ENCODE results near the gene ATXN1.
"Not testable (repeated sequence)": the region's sequence is repeated elsewhere in the genome, so short reads cannot be mapped to it uniquely, and the experiment has no call there.

Gene ATXN1

DNA sequence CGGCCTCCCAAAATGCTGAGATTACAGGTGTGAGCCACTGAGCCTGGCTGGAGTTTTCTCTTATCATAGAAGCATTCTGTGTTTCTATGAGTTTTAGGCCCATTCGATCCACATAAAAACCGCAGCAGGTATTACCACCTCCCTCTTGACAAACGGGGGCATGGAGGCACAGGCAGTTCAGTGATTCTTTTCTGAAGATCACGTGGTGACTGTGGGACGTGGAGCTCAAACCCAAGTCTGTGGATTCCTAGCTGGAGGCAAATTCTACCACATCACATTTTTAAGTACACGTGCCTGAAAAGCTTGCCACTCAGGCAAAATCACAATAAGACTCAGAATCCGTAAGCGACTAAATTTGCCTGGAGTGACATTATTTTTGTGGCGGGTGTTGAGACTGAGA is 331.6 kb downstream of the ATXN1 start:
- no peak for DNase-seq

DNA sequence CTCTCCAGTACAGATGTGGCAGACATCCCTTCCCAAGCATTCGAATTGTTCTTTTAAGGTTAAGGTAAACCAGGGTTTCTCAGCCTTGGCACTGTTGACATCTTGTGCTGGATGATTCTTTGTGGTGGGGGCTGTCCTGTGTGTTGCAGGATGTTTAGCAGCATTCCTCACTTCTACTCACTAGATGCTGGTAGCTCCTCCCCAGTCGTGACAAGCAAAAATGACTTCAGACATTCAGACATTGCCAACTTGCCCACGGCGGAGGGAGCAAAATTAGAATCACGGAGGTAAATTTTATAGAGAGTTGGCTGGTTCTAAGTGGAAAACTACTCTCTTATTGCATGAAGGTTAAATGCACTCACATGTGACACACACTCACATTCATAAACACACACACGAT is 334.1 kb downstream of the ATXN1 start:
- no peak for DNase-seq

DNA sequence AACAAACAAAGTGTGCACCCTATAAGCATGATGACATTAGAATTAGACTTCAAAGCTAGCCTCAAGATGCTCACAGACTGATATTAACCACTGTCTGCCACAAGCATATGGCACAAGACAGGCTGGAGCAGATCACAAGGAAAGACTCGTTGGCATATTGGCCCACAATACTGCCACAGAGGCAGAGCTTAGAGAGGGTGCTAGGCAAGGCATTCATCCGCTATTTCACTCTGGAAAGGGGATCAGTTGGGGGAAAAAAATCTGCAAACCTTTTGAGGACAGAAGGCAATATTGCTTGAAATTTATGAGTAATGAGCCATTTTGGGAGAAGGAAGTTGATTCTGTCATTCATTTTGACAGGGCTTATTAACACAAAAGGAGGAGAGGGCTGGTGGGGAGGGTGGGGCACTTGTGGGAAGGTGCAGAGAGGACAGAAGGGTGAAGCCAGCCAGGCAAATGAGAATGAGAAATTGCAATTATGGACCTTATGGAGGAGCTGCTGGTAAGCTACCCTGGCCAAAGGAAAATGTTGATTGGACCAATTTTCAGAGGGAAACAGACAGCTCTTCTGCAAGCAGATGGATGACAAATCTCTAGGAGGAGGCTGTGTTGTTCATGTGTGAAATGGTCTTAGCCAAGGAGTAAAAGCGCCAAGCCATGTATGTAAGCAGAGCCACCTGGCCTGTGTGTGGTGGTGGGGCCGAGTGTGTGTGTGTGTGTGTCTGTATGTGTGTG is 335.2 kb downstream of the ATXN1 start:
- DNase-seq: no peak

DNA sequence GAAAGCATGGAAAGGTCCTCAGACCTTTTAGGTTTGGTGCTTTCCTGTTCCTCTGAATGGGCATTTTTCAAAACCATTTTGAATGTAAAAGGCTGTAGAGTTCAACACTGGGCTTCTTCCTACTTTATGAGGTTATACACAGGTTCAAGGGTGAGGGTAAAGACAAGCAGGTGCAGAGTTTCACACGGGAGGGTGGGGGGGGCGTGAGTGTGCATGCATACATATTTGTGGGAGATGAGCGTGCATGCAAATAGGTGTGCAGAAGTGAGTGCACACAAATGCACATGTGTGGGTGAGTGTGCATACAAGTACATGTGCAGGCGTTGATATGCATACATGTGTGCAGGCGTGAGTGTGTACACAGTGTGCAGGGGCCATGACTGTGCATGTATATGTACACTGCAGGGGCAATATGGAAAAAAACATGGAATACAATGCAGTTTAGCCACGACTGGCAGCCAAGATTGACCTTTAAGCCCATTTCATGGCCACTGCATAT is 339.7 kb downstream of the ATXN1 start:
- DNase-seq: no peak

DNA sequence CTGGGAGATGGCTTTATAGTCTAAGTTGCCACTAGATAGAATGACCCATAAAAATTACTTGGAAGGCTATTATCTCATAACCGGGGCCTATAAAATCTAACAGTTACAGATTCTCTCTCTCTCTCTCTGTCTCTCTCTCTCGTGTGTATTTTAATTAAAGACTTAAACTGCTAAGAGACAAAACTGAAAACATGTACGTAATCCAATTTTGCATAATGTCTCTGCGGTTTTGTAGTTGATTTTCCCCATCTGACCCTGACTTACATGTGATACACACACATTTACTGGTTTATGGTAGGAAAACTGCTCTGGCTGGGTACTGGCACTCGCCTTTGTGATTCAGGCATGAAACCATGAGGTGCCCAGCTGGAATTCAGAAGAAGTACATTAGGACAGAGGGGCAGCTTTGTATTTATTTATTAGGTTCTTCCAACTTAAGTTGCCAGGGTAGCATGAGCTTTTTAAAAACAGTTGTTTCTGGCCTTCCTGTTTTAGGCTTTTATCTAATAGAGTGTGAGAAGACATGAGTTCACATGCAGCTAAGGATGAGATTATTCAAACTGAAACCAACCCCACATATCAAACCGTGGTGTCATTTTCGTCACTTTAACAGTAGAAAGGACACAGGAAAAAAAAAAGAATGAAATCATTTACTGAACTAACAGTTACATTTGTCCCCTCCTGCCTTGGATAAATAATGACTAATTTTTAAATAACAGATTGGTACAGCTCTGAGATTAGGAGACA is 340.4 kb downstream of the ATXN1 start:
- DNase-seq: no peak

DNA sequence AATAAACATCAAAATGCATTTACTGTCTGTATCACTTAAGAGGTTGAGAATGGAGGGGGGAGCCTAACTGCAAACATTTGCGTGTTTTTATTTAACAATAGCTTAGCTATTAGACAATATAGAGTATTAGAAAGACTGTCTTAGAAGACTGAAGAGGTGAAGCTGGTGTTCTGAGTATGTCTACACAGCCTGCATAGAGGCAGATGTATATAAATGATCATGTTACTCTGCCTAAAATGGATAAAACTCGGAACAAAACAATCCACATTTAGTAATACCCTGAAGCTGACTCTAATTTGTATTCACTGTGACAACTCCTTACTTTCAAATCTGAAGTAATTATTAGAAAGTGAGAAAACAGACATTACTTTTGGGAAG is 340.9 kb downstream of the ATXN1 start:
- DNase-seq: no peak

DNA sequence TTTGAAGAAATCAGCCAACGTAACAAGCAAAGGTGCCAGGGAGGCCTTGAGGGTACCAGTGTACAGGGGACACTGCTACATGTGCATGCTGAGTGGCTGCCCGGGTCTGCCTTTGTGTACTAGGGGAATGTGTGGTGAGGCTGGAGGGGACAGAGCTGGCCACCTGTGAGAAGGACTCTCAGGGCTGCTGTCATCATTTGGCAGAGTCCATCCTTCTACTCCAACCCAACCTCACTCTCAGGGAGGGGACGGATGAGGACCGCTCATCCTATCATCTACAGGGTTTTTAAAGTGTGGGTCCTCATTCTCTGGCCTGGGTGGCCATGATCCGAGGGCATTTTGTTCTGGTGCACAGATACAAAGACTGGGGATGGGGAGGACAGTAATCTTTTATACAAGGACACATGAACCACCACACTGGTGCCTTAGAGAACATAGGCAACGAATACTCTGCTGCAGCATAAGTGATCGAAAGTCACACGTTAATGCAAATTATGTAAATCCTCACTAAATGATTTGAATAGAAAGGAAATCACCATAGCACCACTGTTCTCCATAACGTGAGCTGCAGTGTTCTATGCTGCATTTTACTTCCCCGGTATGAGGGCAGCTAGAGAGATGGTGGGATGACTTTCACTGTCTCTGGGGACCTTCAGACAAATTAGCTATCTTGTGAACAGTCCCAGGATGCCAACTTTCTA is 341.5 kb downstream of the ATXN1 start:
- DNase-seq: no peak

DNA sequence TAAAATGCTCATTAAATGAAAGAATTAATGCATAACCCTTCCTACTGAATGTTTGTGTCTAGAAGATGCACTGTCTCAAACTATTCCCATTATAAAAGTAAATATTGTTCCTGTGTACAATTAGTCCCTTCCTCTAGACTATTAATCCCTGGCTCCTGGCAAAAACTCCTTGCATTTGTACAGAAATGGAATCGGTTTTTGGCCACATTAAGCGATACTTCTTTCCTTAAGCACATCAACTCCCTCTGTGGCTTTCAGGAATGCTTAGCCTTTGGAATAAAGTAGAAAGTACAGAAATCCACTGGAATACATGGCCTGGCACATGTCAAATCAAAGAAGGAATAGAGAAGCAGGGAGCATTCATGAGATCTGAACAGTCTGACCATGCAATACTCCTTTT is 343.1 kb downstream of the ATXN1 start:
- DNase-seq: no peak

DNA sequence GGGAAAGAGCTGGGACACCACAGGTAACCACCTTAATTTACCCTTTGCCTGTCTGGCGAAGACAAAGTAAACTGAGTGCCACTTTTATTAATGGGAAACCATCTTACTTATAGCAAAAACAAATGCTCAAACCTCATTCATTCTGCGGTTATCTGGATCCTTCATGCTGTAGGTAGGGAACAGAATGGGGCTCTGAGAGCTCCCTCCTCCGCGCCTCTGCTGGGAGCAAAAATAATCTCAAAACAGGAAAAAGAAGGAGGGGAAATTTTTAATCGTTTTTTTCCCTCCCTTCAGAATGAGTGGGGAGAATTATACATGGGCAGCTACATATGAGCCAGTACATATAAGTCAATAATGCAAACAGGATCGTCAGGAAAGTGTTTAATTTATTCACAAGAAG is 345.6 kb downstream of the ATXN1 start:
- no peak for DNase-seq

DNA sequence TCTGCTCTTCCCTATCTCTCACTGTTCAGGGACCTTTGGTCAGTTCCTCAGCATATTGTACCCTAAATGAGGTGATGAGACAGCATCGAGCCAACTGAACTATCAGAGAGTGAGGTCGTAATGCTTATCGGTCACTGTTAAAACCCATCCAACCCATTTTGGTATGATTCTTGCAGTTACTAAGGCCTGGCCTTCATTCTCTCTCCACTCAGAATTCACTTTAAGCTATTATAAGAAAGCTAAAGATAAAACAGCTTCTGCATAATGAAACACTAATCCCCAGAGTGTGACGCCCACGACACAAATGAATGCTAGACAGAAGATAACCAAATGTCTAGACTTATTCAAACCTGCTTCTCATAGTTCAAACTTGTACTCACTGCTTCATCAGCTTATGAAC is 347.1 kb downstream of the ATXN1 start:
- DNase-seq: no peak

DNA sequence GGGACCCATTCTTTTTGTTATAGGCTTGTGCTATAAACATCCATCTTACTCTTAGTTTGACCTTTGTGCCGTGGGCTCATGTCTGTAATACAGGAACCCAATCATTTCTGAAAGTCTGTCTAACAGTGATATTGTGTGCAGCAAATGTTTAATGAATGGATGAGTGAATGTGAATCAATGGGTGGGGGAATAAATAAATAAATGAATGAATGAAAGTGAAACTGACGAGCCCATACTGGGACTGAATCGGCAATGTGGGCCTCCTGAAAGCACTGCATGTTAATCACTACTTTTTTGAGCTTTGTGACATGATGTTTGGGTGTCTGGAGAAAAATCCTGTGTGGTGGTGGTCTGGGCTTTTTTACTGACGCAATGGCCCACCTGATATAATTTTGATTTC is 347.9 kb downstream of the ATXN1 start:
- DNase-seq: no peak

DNA sequence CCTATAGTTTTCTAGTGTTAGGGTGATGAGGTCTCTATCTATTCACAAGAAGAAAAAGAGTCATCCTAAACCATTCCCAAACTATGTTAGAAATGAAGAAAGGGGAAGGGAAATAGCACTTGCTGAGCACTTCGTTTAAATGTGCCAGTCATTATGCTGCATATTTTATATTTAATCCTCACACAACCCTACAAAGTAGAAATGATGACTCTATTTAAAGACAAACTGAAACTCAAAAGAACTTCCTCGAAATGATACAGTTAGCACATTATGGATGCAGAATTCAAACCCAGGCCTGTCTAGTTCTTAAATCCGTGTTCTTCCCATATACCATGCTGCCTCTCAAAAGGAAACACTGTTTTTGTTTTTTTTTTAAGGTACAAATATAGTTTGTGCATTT is 348.3 kb downstream of the ATXN1 start:
- DNase-seq: no peak

DNA sequence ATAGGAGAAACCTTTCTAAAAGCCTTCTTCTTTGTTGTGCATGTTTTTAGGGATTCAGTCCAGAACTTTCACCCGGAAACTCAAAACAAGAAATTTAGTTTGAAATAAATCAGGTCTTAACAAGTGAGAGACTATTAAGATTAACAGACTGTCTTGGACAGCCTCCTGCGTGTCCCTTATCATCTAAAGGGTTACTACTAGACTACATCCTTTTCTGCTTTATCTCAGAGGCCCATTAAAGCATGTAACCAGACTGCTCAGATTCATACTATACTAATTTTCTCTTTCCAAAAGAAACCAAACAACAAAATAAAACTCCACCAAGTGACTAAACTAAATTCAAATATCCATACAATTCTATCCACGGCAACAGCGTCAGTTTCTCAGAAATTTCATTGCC is 349.1 kb downstream of the ATXN1 start:
- DNase-seq: no peak

DNA sequence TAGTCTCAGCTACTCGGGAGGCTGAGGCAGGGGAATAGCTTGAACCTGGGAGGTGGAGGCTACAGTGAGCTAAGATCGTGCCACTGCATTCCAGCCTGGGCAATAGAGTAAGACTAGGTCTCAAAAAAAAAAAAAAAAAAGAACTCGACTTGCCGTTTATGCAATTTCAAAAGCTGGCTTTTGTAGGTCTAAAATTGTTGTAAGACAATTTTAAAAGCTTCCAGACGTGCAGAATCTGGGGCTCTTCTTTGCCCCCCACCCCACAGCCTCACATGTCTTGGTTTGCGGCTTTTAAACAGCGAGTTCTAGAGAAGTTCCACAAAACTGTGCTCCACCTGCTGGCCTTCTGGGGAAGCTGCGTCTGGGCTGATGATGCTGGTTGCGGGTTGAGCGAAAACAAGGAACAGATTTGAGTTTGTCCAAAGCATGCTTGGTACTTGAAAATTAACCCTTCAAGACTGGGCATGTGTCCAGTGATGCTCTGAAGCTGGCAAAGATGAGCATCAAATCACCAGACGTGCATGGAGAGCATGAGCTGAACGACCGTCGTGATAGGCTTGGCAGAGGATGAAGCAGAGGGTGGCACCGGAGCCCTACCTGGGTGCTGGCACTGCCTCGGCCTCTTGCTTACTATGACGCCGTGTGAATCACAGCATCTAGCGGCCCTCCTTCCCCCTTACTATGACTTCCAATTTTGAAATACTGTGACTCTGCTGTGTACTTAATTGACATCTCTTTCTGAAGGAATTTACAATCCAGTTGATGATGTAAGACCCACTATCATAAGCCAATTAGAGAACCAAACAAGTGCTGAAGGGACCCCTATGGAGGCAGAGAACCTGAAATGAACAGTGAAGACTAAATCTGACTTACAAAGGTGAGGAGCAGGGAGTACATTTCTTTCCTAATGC is 351.5 kb downstream of the ATXN1 start:
- DNase-seq: peak; percentile 75

DNA sequence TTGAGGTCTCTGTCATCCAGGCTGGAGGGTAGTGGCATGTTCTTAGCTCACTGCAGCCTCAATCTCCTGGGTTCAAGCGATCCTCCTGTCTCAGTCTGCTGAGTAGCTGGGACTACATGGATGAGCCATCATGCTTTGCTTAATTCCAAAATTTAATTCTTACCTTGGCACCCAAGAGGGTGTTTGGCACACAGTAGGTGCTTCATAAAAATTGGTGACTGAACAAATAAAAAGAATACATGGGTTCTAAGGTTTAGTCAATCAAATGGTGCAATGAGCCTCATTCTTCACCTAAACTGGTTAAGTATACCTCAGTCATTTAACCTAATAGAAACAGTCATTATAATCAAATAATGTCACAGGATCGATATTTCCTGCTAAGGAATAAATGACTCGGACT is 352.5 kb downstream of the ATXN1 start:
- no peak for DNase-seq

DNA sequence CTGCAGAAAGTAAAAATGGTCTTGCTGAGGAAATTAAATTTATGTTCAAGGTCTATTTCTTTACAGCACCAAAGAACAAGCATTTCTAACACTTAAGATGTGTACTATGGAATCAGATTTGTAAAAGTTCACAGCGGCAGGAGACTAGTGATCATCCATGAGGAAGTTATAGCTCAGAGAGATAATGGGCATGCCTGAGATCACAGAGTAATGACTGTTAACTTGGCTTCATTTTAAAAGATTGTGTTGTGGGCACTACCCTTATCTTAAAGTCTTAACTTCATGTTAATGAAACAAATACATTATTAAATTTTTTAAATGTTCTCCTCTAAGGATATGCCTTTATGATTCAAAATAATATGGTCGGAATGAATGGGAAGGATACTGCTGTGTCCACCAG is 354.3 kb downstream of the ATXN1 start:
- DNase-seq: no peak

DNA sequence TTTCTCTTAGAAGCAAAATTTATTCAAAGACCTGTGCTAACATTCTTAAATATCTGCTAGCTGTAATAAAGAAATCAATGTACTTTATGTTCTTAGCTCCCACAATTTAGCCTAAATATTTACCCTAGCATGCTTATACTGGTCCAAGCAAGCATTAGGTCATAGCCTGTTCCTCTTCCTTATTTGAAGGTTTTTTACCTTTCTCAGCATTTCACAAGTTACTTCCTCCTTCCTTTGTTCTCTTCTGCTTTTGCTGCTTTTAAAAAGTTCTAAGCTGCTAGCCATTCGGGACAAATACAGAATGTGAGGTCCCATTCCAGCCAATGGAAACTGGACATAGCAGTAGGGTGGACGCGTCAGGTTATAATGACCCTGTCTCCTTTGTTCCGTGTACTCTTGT is 354.7 kb downstream of the ATXN1 start:
- DNase-seq: not testable (repeated sequence)

DNA sequence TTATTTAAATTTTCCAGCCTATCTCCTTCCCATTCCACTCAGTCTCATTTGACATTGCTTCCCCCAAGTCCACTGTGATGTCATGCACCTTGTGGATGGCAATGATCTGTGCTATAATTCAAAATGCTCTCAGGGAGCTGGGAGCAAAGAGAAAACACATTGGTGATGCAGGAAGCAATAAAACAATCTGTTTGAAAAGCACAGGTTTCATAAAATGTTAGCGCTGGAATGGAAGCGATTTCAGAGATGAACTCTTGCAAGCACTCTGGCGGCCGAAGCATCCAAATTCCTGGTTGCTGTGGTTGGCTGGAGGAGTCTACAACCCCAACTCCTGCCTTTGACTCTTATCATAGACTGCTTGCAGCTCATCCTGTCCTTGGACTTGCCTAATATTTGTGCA is 355.9 kb downstream of the ATXN1 start:
- DNase-seq: no peak

DNA sequence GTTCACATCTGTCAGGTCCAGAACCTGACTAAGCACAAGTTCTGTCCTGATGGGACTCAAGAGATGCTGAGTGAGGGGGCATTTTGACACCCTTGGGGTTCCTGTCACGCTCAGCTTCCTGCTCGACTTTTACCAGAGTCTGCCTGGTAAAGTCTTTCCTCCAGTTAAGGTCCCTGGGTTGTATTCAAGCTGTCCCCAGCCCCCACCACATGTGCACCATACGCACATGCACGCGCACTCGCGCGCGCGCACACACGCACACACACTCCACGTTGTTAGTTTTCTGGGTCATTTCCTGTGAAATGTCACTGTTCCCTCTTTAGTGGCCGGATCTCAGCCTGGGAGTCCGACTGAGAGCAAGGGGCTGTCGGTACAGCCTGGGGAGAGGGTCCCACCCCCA is 356.8 kb downstream of the ATXN1 start:
- DNase-seq: no peak

DNA sequence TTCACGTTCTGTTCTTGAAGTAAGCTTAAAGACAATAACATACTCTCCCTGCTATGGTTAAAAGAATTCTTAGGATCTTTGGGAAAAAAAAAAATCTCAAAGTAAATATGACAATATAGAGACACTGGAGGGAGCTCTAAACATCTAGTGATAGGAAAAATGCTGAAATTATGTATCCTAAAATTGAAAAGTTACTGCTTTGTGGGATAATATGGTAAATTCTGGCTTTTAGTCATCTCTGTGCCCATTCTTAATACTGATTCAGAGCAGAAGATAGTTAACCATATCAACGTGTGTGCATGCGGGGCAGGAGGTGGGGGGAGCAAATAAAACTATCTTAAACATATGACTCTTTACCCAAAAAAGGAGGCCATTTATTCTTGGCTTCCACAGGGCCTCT is 357.4 kb downstream of the ATXN1 start:
- no peak for DNase-seq

DNA sequence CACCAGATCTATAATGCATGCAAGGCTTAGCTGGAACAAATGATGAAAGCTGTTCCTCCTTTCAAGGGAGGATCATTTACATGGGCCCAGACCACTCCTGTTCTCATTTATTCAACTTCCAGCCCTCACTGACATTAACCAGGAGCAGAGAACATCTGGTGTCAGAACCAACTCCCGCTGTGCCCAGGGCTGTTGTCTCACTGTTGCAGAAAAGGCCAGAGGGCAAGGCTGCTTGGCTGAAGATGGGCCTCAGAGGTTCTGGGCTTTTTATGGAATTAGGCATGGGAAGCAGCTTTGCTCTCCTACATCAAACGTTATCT is 358.7 kb downstream of the ATXN1 start:
- peak; percentile 62 for DNase-seq

DNA sequence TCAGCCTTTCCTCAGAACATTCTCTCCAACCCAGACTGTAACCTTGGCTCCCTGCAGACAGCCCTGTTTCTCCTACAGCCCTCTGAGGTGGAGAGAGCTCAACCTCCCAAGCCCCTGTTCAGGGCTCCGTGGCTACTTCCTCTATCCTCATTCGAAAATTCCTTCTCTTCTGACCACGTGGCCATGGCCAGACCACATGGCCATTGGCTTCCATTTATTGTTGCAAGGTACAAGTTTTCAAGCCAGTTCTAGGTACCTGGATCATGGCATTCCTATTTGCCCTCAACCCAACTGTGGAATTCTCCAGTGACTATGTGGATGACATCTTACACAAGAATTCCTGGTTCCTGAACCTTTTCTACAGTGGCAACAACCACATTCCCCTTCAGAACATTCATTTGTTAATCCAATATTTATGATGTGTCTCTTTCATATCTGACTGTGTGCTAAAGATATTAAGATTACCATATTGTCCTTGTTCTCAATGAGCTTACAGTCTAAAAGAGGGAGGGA is 361.0 kb downstream of the ATXN1 start:
- no peak for DNase-seq

DNA sequence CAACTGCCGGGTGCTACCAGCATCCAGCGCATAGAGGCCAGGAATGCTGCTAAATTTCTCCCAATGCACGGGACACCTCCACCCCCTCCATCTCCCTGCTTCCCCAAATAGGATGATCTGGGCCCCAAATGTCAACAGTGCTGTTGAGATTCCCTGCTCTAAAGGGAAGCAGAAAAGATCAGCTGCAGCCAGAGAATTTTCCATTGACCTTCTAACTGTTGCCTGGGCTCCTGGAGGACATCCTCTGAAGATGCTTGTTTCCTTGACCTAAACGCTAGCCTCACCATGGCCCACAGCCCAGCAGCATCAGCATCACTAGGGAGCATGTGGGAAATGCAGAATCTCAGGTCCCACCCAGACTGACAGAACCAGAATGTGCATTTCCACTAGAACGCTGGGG is 361.6 kb downstream of the ATXN1 start:
- no peak for DNase-seq
